ENCODE results near the gene NOP56.

The NOP56 gene

GRCh38 chr20:2699775-2700413, 47.5 kb downstream of the NOP56 start:
- Histone ChIP-seq H3K27me3 (ENCODE audit: insufficient read depth, poor library complexity, severe bottlenecking) (peaks cover 43% of the 10 kb centered on the region), H3K4me3 (replicated peaks; ENCODE audit: insufficient read depth, low read length) (no peak overlapping the region), H3K27ac (replicated peaks) (no peak overlapping the region)
- TF ChIP-seq REST (IDR thresholded peaks at IDR 0.05; ENCODE audit: insufficient replicate concordance, low read depth) = no peak
- DNase-seq (ENCODE audit: low read depth in 1 of 2, low spot score in 1 of 2) = no peak

GRCh38 chr20:2700913-2701620, 48.6 kb downstream of the NOP56 start:
- no peak for DNase-seq (ENCODE audit: low read depth in 1 of 2, low spot score in 1 of 2)
- Histone ChIP-seq H3K27me3 (ENCODE audit: insufficient read depth, poor library complexity, severe bottlenecking) (peaks cover 31% of the 10 kb centered on the region), H3K4me3 (replicated peaks; ENCODE audit: insufficient read depth, low read length) (no peak overlapping the region), H3K27ac (replicated peaks) (no peak overlapping the region)
- TF ChIP-seq REST (IDR thresholded peaks at IDR 0.05; ENCODE audit: insufficient replicate concordance, low read depth) = no peak
- TF ChIP-seq SPI1 (IDR thresholded peaks at IDR 0.05; ENCODE audit: borderline replicate concordance, low read depth) = no peak
- TF ChIP-seq POLR2AphosphoS5 (IDR thresholded peaks at IDR 0.05; ENCODE audit: low read depth) = no peak
- no peak for TF ChIP-seq GABPA (IDR thresholded peaks at IDR 0.05; ENCODE audit: low read depth)
- no peak for TF ChIP-seq CTCF (IDR thresholded peaks at IDR 0.05; ENCODE audit: insufficient read depth, low read length)

GRCh38 chr20:2701671-2702081, 49.2 kb downstream of the NOP56 start:
- peaks cover 27% of the 10 kb centered on the region for H3K27me3 ChIP-seq (ENCODE audit: insufficient read depth, poor library complexity, severe bottlenecking)
- no peak for TF ChIP-seq POLR2AphosphoS5 (IDR thresholded peaks at IDR 0.05; ENCODE audit: low read depth)
- TF ChIP-seq SPI1 (IDR thresholded peaks at IDR 0.05; ENCODE audit: borderline replicate concordance, low read depth) = no peak
- TF ChIP-seq REST (IDR thresholded peaks at IDR 0.05; ENCODE audit: insufficient replicate concordance, low read depth) = no peak
- no peak for TF ChIP-seq CTCF (IDR thresholded peaks at IDR 0.05; ENCODE audit: insufficient read depth, low read length)
- no peak overlapping the region for H3K4me3 ChIP-seq (replicated peaks; ENCODE audit: insufficient read depth, low read length)
- no peak overlapping the region for H3K27ac ChIP-seq (replicated peaks)
- no peak for DNase-seq (ENCODE audit: low read depth in 1 of 2, low spot score in 1 of 2)
